GM13977 (cell line): Measurements from ENCODE around the gene SOX13.

Experiments
- DNase-seq: peaks from one replicate; pipeline ENCODE4 v3.0.0; 2012; ENCODE audit warnings: low spot score
- CTCF ChIP-seq: IDR thresholded peaks from 2 replicates; pipeline ENCODE4 v1.5.1; 2012; ENCODE audit warnings: mild to moderate bottlenecking, control low read depth; ENCODE audit not compliant: insufficient read depth; ENCODE audit errors: extremely low read depth, missing control alignments
- in situ Hi-C: fragments of 300-500 bp; cut with MboI; formaldehyde crosslinking; loops from one replicate; pipeline ENCODE4 v1.12.0; 2022; ENCODE audit warnings: low sequenced_read_pairs, low pct_unique_long_range_greater_than_20kb, mixed read lengths, inconsistent platforms; ENCODE audit not compliant: unreplicated experiment

SOX13 gene

GRCh38 chr1:204136814-204137213 is 63.9 kb downstream of the SOX13 start:
- in situ Hi-C loops: no loop called here
- no peak for DNase-seq
- no peak for TF ChIP-seq CTCF

- in situ Hi-C loops: no loop called here
- no peak for TF ChIP-seq CTCF
Measured at GRCh38 chr1:204139088-204139487, 66.2 kb downstream of the SOX13 start.

GRCh38 chr1:204139952-204140351 is 67.0 kb downstream of the SOX13 start:
- no peak for DNase-seq
- TF ChIP-seq CTCF: no peak
- in situ Hi-C loops: no loop called here

More at GRCh38 chr1:204139088-204139487, 66.2 kb downstream of the SOX13 start:
- no peak for DNase-seq

DNA sequence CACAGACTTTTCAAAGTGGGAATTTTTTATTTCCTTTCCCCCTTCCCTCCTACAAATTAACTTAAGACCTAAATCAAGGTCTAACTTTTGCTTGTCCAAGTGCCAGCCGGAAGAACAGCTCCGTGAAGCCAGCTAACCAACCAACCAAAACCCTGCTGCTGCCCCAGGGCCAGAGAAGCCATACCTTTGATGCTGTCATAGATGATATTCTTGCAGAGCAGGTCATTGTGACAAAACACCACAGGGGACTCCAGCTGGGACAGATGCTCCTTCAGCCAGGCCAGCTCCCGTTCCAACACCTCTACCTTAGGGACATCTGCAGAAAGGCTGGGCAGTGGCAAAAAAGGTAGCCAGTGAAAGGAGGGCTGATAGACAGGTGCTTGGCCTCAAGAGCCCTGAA is 68.2 kb downstream of the SOX13 start:
- no peak for DNase-seq
- TF ChIP-seq CTCF: no peak
- in situ Hi-C loops: no loop called here

- in situ Hi-C loops: no loop called here
- TF ChIP-seq CTCF: no peak
- DNase-seq: no peak
Measured at GRCh38 chr1:204142032-204142974, 69.4 kb downstream of the SOX13 start.

DNA sequence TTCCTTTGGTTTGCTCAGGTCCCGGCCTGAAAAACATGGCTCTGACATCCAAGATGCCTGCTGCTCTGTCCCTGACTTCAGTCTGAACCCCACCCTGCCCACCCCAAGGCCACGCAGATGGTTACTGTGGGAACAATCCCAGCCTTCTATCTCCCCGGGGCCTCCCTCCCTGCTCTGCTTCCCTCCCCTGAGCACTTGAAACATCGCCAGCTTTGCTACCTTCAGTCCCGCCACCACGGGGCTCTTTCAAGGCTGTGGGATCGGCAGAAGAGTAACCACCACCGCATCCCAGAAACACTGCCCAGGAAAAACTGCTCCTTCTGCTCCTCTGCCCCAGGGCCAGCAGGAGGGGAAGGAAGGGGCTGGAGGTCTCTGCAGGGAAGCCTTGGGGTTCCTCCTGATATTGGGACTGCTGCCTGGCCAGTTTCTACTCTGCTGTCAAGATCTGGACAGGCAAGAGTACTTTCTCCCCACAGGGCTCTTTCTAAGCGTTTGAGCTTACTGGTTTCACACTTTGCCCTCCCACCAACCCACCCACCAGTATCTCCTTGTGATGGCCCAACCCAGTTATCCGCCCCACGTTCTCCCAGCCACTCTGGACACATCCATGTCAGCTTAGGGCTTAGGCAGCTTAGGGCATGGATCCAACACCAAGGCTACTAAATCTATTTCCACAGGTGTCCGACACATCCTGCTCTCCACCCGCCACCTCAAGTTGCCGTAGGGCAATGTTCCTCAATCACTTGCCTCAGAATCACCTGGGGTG is 70.5 kb downstream of the SOX13 start:
- DNase-seq: no peak
- TF ChIP-seq CTCF: no peak
- in situ Hi-C loops: no loop called here
